GM21529 (cell line): ENCODE data around the gene PLCB2.

ENCODE experiments used
- ATAC-seq: cut with Tn5 transposase; IDR thresholded peaks from one replicate; pipeline ENCODE4 v1.9.1; 2021; ENCODE audit not compliant: unreplicated experiment

PLCB2 gene

GRCh38 chr15:40272485-40273056 lies 35.2 kb downstream of the PLCB2 start:
- no peak for ATAC-seq

GRCh38 chr15:40271685-40272484 lies 35.9 kb downstream of the PLCB2 start:
- ATAC-seq: no peak

- no peak for ATAC-seq
Measured at GRCh38 chr15:40270246-40270995, 37.3 kb downstream of the PLCB2 start.

- no peak for ATAC-seq
Measured at GRCh38 chr15:40269604-40270003, 38.1 kb downstream of the PLCB2 start.

- ATAC-seq: no peak
Measured at GRCh38 chr15:40267670-40268069, 40.1 kb downstream of the PLCB2 start.

GRCh38 chr15:40266828-40267304 lies 40.9 kb downstream of the PLCB2 start:
- no peak for ATAC-seq

GRCh38 chr15:40265875-40266274 lies 41.9 kb downstream of the PLCB2 start:
- no peak for ATAC-seq

- no peak for ATAC-seq
Measured at GRCh38 chr15:40265355-40265754, 42.4 kb downstream of the PLCB2 start.

- ATAC-seq: no peak
Measured at GRCh38 chr15:40264321-40265153, 43.2 kb downstream of the PLCB2 start.

- ATAC-seq: no peak
Measured at GRCh38 chr15:40263024-40263754, 44.5 kb downstream of the PLCB2 start.

- no peak for ATAC-seq
Measured at GRCh38 chr15:40259021-40259420, 48.7 kb downstream of the PLCB2 start.

- no peak for ATAC-seq
Measured at GRCh38 chr15:40258544-40258943, 49.2 kb downstream of the PLCB2 start.

GRCh38 chr15:40257656-40258450 lies 49.9 kb downstream of the PLCB2 start:
- no peak for ATAC-seq

- ATAC-seq: no peak
Measured at GRCh38 chr15:40256638-40257235, 51.0 kb downstream of the PLCB2 start.

- no peak for ATAC-seq
Measured at GRCh38 chr15:40255033-40255432, 52.7 kb downstream of the PLCB2 start.

- no peak for ATAC-seq
Measured at GRCh38 chr15:40254452-40254851, 53.3 kb downstream of the PLCB2 start.

GRCh38 chr15:40253167-40253790 lies 54.5 kb downstream of the PLCB2 start:
- ATAC-seq: no peak

- ATAC-seq: no peak
Measured at GRCh38 chr15:40252438-40253166, 55.1 kb downstream of the PLCB2 start.
